HG03378 (cell line): ENCODE data around the gene NEGR1.

Source experiments
- ATAC-seq: cut with Tn5 transposase; IDR thresholded peaks from one replicate; pipeline ENCODE4 v1.9.1; 2021; ENCODE audit warnings: mild to moderate bottlenecking, moderate library complexity; ENCODE audit not compliant: unreplicated experiment

The NEGR1 gene

GRCh38 chr1:72235062-72235461, 47.3 kb downstream of the NEGR1 start:
- ATAC-seq = no peak

GRCh38 chr1:72230746-72231145, 51.6 kb downstream of the NEGR1 start:
- no peak for ATAC-seq

- ATAC-seq = no peak
Measured at GRCh38 chr1:72229893-72230292, 52.4 kb downstream of the NEGR1 start.

GRCh38 chr1:72227667-72228066, 54.7 kb downstream of the NEGR1 start:
- ATAC-seq = no peak

- ATAC-seq = no peak
Measured at GRCh38 chr1:72224506-72224905, 57.8 kb downstream of the NEGR1 start.

- no peak for ATAC-seq
Measured at GRCh38 chr1:72221811-72222210, 60.5 kb downstream of the NEGR1 start.

GRCh38 chr1:72218141-72218739, 64.1 kb downstream of the NEGR1 start:
- ATAC-seq = no peak

- no peak for ATAC-seq
Measured at GRCh38 chr1:72207059-72207458, 75.3 kb downstream of the NEGR1 start.

GRCh38 chr1:72202761-72203160, 79.6 kb downstream of the NEGR1 start:
- ATAC-seq = no peak

- no peak for ATAC-seq
Measured at GRCh38 chr1:72197786-72198185, 84.6 kb downstream of the NEGR1 start.

GRCh38 chr1:72186733-72187307, 95.5 kb downstream of the NEGR1 start:
- ATAC-seq = no peak

GRCh38 chr1:72184099-72184701, 98.1 kb downstream of the NEGR1 start:
- ATAC-seq = no peak

GRCh38 chr1:72182859-72183258, 99.5 kb downstream of the NEGR1 start:
- no peak for ATAC-seq

- ATAC-seq = no peak
Measured at GRCh38 chr1:72178266-72178665, 104.1 kb downstream of the NEGR1 start.

- no peak for ATAC-seq
Measured at GRCh38 chr1:72177711-72178110, 104.6 kb downstream of the NEGR1 start.

GRCh38 chr1:72170246-72170645, 112.1 kb downstream of the NEGR1 start:
- ATAC-seq = no peak

GRCh38 chr1:72166426-72166825, 115.9 kb downstream of the NEGR1 start:
- ATAC-seq = no peak

- no peak for ATAC-seq
Measured at GRCh38 chr1:72150508-72150907, 131.8 kb downstream of the NEGR1 start.

GRCh38 chr1:72141875-72142274, 140.5 kb downstream of the NEGR1 start:
- ATAC-seq = no peak

- ATAC-seq = no peak
Measured at GRCh38 chr1:72140222-72140621, 142.1 kb downstream of the NEGR1 start.

- ATAC-seq = no peak
Measured at GRCh38 chr1:72137656-72138055, 144.7 kb downstream of the NEGR1 start.

GRCh38 chr1:72129869-72130268, 152.5 kb downstream of the NEGR1 start:
- no peak for ATAC-seq
